Adipose tissue (tissue), 3 donors: ENCODE measurements around the gene WDR11. TPM values are rescaled to one million over a fixed set of nuclear protein-coding genes. Genes with fewer than 3 reads are reported as not detected.

ENCODE experiments used
- H3K27ac ChIP-seq: one replicate; pipeline ENCODE4 v1.5.1; 2013; ENCODE audit warnings: low read depth, low read length
- WGBS, 3 donors: extraction: QIAGEN DNeasy Blood & Tissue Kit; methylation state at CpG; one replicate each; pipeline ENCODE4 v1.1.7; 2013; 5-methylcytosine and 5-hydroxymethylcytosine counted together
- polyA plus RNA-seq, 3 donors: library from polyadenylated mRNA; stranded (reverse); fragments of 200-250 nt; gene quantifications; one replicate each; pipeline ENCODE4 v1.2.3, GENCODE V29; 2013
- donor health status: healthy with polysubstance abuse.
- donor health status: Bipolar disorder and iron deficiency.
- donor health status: healthy.

Gene WDR11
- polyA plus RNA-seq, 3 donors = 14.2 to 22.4 (median 20.1) TPM

- WGBS, 3 donors = 57 to 67% (median 63%) methylated on average over 4 of the region's 4 CpGs
These were observed 80.8 kb downstream of the WDR11 start for GRCh38 chr10:120931999-120932398.

GRCh38 chr10:120938822-120939221, 87.7 kb downstream of the WDR11 start:
- 89 to 94% (median 92%) methylated on average over 5 of the region's 5 CpGs for WGBS, 3 donors
- no peak overlapping the region for H3K27ac ChIP-seq

More at GRCh38 chr10:120931999-120932398, 80.8 kb downstream of the WDR11 start:
- no peak overlapping the region for H3K27ac ChIP-seq

DNA sequence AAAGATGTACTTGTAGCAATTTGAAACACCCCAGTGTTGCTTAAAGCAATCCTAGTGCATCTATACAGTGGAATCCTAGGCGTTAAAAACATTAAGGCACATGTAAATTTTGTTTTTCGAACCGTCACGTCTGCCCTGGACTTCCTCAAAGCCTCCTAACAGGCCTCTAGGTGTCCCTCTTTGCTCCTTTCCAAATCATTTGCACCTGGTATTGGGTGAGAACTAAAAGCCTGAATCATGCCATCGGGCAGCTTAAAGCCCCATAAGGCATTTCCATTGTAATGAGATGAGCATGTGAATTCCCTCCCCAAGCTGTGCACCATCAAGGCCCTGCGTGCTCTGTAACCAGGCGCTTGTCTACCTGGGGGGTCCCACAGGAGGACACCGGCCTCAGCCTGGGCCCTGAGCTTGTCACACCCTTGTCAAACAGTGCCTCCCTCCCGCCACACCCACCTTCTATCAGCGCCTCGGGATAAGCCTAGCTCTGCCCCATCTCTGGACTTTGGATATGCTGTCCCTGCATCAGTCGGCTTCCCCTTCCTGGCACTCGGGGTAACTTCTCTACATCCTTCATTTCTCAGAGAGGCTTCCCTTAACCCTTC, 89.2 kb downstream of the WDR11 start:
- H3K27ac ChIP-seq = no peak overlapping the region
- 49 to 59% (median 59%) methylated on average over 13 of the region's 13 CpGs for WGBS, 3 donors

GRCh38 chr10:120941501-120941900, 90.3 kb downstream of the WDR11 start:
- 80 to 92% (median 84%) methylated on average over 5 of the region's 5 CpGs for WGBS, 3 donors
- no peak overlapping the region for H3K27ac ChIP-seq

DNA sequence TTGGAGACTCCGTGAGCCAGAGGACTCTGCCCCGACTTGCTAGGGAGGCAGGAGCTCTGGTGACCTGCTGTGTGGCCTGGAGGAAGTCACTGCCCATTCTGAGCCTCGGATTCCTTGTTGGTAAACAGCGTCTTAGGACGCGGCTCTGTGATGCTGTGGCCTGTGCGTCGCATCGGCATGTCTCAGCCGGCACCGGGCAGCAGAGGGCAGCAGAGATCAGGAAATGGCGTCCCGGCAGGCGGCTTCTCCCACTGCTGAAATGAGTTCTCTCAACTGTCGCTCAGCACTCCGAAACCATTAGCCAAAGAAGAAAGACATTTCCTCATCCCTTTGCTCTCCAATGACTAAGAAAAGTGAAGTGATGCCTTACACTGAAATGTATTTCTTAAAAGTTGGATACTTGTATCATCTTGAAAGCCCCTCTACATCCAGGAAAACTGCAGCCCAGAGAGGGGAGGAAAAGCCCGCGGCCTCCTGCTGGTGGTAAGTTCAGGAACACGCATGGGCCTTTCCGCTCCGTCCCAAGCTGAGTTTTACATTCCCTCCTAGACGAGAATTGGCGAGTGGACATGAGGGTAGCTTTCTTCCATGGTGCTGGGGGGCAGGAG, 91.7 kb downstream of the WDR11 start:
- H3K27ac ChIP-seq = no peak overlapping the region
- 12 to 18% (median 13%) methylated on average over 23 of the region's 23 CpGs for WGBS, 3 donors

- WGBS, 3 donors = 85 to 88% (median 87%) methylated on average over 6 of the region's 6 CpGs
- no peak overlapping the region for H3K27ac ChIP-seq
These were observed 92.4 kb downstream of the WDR11 start for GRCh38 chr10:120943542-120943941.

- 91 to 98% (median 97%) methylated on average over 4 of the region's 4 CpGs for WGBS, 3 donors
- H3K27ac ChIP-seq = no peak overlapping the region
These were observed 93.5 kb downstream of the WDR11 start for GRCh38 chr10:120944586-120945125.

- WGBS, 3 donors = 92 to 100% (median 98%) methylated on average over 1 of the region's 1 CpG
- H3K27ac ChIP-seq = no peak overlapping the region
These were observed 94.0 kb downstream of the WDR11 start for GRCh38 chr10:120945182-120945581.

- 46 to 73% (median 68%) methylated on average over 8 of the region's 8 CpGs for WGBS, 3 donors
- H3K27ac ChIP-seq = no peak overlapping the region
These were observed 94.7 kb downstream of the WDR11 start for GRCh38 chr10:120945801-120946302.

DNA sequence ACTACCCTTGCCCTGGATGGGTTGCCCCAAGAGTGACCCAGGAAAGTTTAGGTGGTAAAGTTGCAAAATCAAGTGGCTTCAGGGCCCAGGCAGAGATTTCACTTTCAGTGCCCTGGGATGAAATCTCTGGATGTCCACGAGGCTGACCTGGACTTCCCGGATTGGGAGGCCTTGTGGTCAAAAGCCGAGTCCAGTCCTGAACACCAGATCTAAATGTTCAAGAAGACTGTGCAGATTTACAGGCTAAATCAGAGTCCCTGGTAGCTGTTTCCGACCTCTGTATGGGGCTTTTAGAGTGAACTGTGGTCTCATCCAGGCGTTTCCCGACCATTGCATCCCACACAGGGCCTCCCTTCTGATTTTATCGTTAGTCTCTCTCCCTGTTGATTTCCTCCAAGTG, 95.3 kb downstream of the WDR11 start:
- WGBS, 3 donors = 77 to 83% (median 83%) methylated on average over 7 of the region's 7 CpGs
- no peak overlapping the region for H3K27ac ChIP-seq

GRCh38 chr10:120948889-120949608, 97.9 kb downstream of the WDR11 start:
- WGBS, 3 donors = 1 to 3% (median 2%) methylated on average over 47 of the region's 47 CpGs
- no peak overlapping the region for H3K27ac ChIP-seq

DNA sequence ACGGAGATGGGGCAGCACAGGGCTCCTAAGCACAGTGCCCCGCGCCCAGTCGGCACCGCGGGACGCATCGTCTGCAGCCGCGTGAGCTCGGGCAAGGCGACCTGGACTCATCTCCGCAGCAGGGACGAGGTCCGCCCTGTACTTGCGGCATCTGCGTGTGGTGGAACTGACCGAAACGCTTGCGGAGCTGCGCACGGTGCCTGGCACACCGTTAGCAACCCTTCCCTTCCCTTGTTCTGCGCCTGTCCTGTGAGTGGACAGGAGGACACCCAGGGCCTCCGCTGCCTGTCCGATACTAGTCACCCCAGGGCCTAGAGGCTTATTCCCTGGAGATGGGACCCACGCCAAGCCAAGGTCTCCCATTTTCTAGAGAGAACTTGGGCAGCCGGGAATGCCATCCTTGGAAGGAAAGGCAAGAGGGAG, 98.5 kb downstream of the WDR11 start:
- 10 to 31% (median 13%) methylated on average over 27 to 28 of the region's 28 CpGs for WGBS, 3 donors
- H3K27ac ChIP-seq = no peak overlapping the region

GRCh38 chr10:120950051-120950561, 98.9 kb downstream of the WDR11 start:
- 16 to 20% (median 19%) methylated on average over 24 of the region's 24 CpGs for WGBS, 3 donors
- no peak overlapping the region for H3K27ac ChIP-seq

DNA sequence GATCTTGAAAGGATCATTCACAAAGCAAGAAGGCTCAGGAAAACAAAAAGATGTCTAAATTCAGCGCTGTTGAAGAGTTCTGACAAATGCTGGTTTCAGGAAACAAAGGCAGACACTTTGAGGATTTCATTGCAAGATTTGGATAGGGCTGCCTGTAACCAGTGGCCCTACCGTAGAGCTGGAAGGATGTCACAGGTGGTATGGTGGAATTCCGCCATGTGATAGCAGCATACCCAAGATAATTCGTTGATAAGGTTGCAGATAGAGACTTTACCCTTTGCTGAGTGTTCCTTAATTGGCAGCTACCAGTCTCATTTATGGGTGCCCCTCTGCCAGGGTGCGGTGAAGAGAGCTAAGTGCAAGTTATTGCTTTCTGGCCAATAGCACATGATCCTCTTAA, 100.1 kb downstream of the WDR11 start:
- H3K27ac ChIP-seq = no peak overlapping the region
- WGBS, 3 donors = 76 to 91% (median 84%) methylated on average over 5 of the region's 5 CpGs

DNA sequence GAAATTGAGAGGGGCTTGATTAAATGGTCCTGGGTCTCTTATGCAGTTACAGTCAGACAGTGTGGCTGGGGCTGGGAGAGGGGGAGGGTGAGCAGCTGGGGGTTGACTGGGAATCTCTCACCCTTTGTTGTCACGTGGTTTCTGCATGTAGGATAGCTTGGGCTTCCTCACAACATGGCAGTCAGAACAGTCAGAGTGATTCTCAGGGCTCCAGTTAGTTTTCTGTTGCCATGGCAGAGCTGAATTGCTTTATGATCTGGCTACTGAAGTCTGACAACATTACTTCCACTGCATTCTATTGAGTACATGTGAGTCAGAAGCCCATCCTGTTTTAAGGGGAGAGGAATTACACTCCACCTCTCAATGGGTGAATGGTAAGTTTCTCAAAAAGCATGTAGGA, 102.7 kb downstream of the WDR11 start:
- WGBS, 3 donors = 65 to 85% (median 72%) methylated on average over 1 of the region's 1 CpG

More for the DNA sequence above, 102.7 kb downstream of the WDR11 start:
- no peak overlapping the region for H3K27ac ChIP-seq
